Adipocyte (in vitro differentiated cells): Measurements from ENCODE around the gene GLA.

Source experiments
- DNase-seq: peaks from one replicate; pipeline ENCODE4 v3.0.0-alpha.2; 2015; ENCODE audit warnings: low read depth
- H3K27me3 ChIP-seq: replicated peaks from 2 replicates; pipeline ENCODE4 v1.7.0; 2013; ENCODE audit warnings: mild to moderate bottlenecking, low read length, moderate library complexity; ENCODE audit not compliant: control insufficient read depth, insufficient read depth
- H3K36me3 ChIP-seq: 2 replicates; pipeline ENCODE4 v1.7.0; 2013; ENCODE audit warnings: low read length, mild to moderate bottlenecking, moderate library complexity; ENCODE audit not compliant: control insufficient read depth, insufficient read depth, severe bottlenecking
- H3K4me1 ChIP-seq: 2 replicates; pipeline ENCODE4 v1.7.0; 2013; ENCODE audit warnings: mild to moderate bottlenecking, low read length, moderate library complexity; ENCODE audit not compliant: control insufficient read depth, insufficient read depth
- H3K4me3 ChIP-seq: 2 replicates; pipeline ENCODE4 v1.7.0; 2013; ENCODE audit warnings: mild to moderate bottlenecking, low read length, moderate library complexity
- H3K9ac ChIP-seq: 2 replicates; pipeline ENCODE4 v1.7.0; 2013; ENCODE audit warnings: mild to moderate bottlenecking, low read length, moderate library complexity
- H3K9me3 ChIP-seq: 2 replicates; pipeline ENCODE4 v1.7.0; 2013; ENCODE audit warnings: mild to moderate bottlenecking, low read length, moderate library complexity; ENCODE audit not compliant: control insufficient read depth

The GLA gene

GRCh38 chrX:101395789-101396188 lies 11.9 kb downstream of the GLA start:
- DNase-seq: peak; percentile 48
- Histone ChIP-seq H3K36me3 (peaks cover 26% of the 10 kb centered on the region), H3K9me3 (no peaks in the 10 kb centered on the region), H3K4me3 (no peak overlapping the region), H3K4me1 (peaks cover 16% of the 10 kb centered on the region), H3K27me3 (peaks cover 7% of the 10 kb centered on the region), H3K9ac (no peak overlapping the region)

GRCh38 chrX:101394372-101394771 lies 13.4 kb downstream of the GLA start:
- H3K9me3 ChIP-seq: no peaks in the 10 kb centered on the region
- no peak for DNase-seq
- H3K36me3 ChIP-seq: peaks cover 26% of the 10 kb centered on the region
- H3K27me3 ChIP-seq: peaks cover 11% of the 10 kb centered on the region
- H3K9ac ChIP-seq: no peak overlapping the region
- H3K4me3 ChIP-seq: no peak overlapping the region
- peaks cover 16% of the 10 kb centered on the region for H3K4me1 ChIP-seq

GRCh38 chrX:101393530-101394305 lies 14.0 kb downstream of the GLA start:
- Histone ChIP-seq H3K9me3 (no peaks in the 10 kb centered on the region), H3K4me1 (peaks cover 16% of the 10 kb centered on the region), H3K4me3 (no peak overlapping the region), H3K36me3 (peaks cover 26% of the 10 kb centered on the region), H3K27me3 (peaks cover 11% of the 10 kb centered on the region), H3K9ac (no peak overlapping the region)
- DNase-seq: no peak

- H3K27me3 ChIP-seq: peaks cover 12% of the 10 kb centered on the region
- H3K36me3 ChIP-seq: peaks cover 26% of the 10 kb centered on the region
- no peak for DNase-seq
- H3K4me3 ChIP-seq: peak overlapping the region; percentile 88
- H3K9me3 ChIP-seq: no peaks in the 10 kb centered on the region
- peaks cover 16% of the 10 kb centered on the region for H3K4me1 ChIP-seq
- peak overlapping the region; percentile 88 for H3K9ac ChIP-seq
Measured at GRCh38 chrX:101391831-101392230, 15.9 kb downstream of the GLA start.

- Histone ChIP-seq H3K27me3 (peaks cover 17% of the 10 kb centered on the region), H3K9me3 (no peaks in the 10 kb centered on the region), H3K4me1 (peaks cover 14% of the 10 kb centered on the region), H3K4me3 (peak within 1 kb of the TSS; percentile 88), H3K9ac (peak within 1 kb of the TSS; percentile 88), H3K36me3 (peaks cover 20% of the 10 kb centered on the region)
- peak; percentile 92 for DNase-seq
Measured at GRCh38 chrX:101390664-101391525, 16.8 kb downstream of the GLA start, which contains the start of gene RPL36A. TSS of gene RPL36A (plus strand) at chrX:101391011. CDS start at chrX:101391044, 33 bp downstream.

- Histone ChIP-seq H3K27me3 (peaks cover 23% of the 10 kb centered on the region), H3K9ac (no peak overlapping the region), H3K9me3 (no peaks in the 10 kb centered on the region), H3K4me3 (no peak overlapping the region), H3K4me1 (peaks cover 10% of the 10 kb centered on the region), H3K36me3 (peaks cover 11% of the 10 kb centered on the region)
- DNase-seq: no peak
Measured at GRCh38 chrX:101388604-101389003, 19.1 kb downstream of the GLA start.

- Histone ChIP-seq H3K4me3 (no peak overlapping the region), H3K27me3 (peaks cover 23% of the 10 kb centered on the region), H3K9me3 (no peaks in the 10 kb centered on the region), H3K4me1 (no peaks in the 10 kb centered on the region), H3K36me3 (no peaks in the 10 kb centered on the region), H3K9ac (no peak overlapping the region)
- no peak for DNase-seq
Measured at GRCh38 chrX:101386542-101386885, 21.2 kb downstream of the GLA start.

GRCh38 chrX:101385795-101386541 lies 21.8 kb downstream of the GLA start, which contains the start of gene BTK:
TSS of gene BTK (minus strand) at chrX:101386191. CDS start at chrX:101375284, 10,907 bp downstream.
- no peak for DNase-seq

GRCh38 chrX:101385026-101385684 lies 22.6 kb downstream of the GLA start:
- Histone ChIP-seq H3K36me3 (no peaks in the 10 kb centered on the region), H3K4me3 (no peak overlapping the region), H3K4me1 (no peaks in the 10 kb centered on the region), H3K9ac (no peak overlapping the region), H3K27me3 (peaks cover 23% of the 10 kb centered on the region), H3K9me3 (no peaks in the 10 kb centered on the region)
- no peak for DNase-seq

More at GRCh38 chrX:101385795-101386541, 21.8 kb downstream of the GLA start, which contains the start of gene BTK:
- no peaks in the 10 kb centered on the region for H3K36me3 ChIP-seq
- H3K27me3 ChIP-seq: peaks cover 23% of the 10 kb centered on the region
- no peak within 1 kb of the TSS for H3K9ac ChIP-seq
- H3K4me3 ChIP-seq: no peak within 1 kb of the TSS
- H3K9me3 ChIP-seq: no peaks in the 10 kb centered on the region
- H3K4me1 ChIP-seq: no peaks in the 10 kb centered on the region

GRCh38 chrX:101383679-101384205 lies 24.0 kb downstream of the GLA start:
- H3K36me3 ChIP-seq: no peaks in the 10 kb centered on the region
- peaks cover 27% of the 10 kb centered on the region for H3K27me3 ChIP-seq
- H3K9me3 ChIP-seq: no peaks in the 10 kb centered on the region
- no peak overlapping the region for H3K9ac ChIP-seq
- no peaks in the 10 kb centered on the region for H3K4me1 ChIP-seq
- DNase-seq: no peak
- H3K4me3 ChIP-seq: no peak overlapping the region
